Breast epithelium (tissue), 4 donors: ENCODE measurements around the gene CUL3. TPM values are rescaled to one million over a fixed set of nuclear protein-coding genes. Genes with fewer than 3 reads are reported as not detected.

ENCODE experiments used
- DNase-seq, 2 donors: peaks; one replicate each; pipeline ENCODE4 v3.0.0-alpha.2; 2019; ENCODE audit warnings: low spot score in 2 of 2
- H3K27ac ChIP-seq, 2 donors: fragments of 200-600 bp; sonication (generic) in 1 of 2; one replicate each; pipeline ENCODE4 v1.5.1; 2016 to 2019; ENCODE audit warnings: mild to moderate bottlenecking in 1 of 2
- H3K27me3 ChIP-seq, 2 donors: fragments of 200-600 bp; sonication (generic) in 1 of 2; one replicate each; pipeline versions ENCODE4 v1.5.1 to v1.6.0; 2017 to 2019; ENCODE audit warnings: control low read depth in 1 of 2, mild to moderate bottlenecking in 1 of 2
- H3K36me3 ChIP-seq: fragments of 200-600 bp; one replicate; pipeline ENCODE4 v1.5.1; 2019
- H3K4me1 ChIP-seq, 2 donors: fragments of 200-600 bp; sonication (generic); one replicate each; pipeline ENCODE4 v1.5.1; 2016 to 2019; ENCODE audit warnings: control low read depth in 1 of 2
- H3K4me3 ChIP-seq, 3 donors: fragments of 200-600 bp; sonication (generic); 1 replicate in 2 of 3; 2 replicates in 1 of 3; pipeline ENCODE4 v1.5.1; 2016 to 2019; ENCODE audit warnings: mild to moderate bottlenecking in 3 of 3, moderate library complexity in 2 of 3
- H3K9me3 ChIP-seq, 2 donors: fragments of 200-600 bp; sonication (generic) in 1 of 2; one replicate each; pipeline ENCODE4 v1.5.1; 2016 to 2019; ENCODE audit warnings: control low read depth in 1 of 2
- CTCF ChIP-seq, 3 donors: fragments of 450-650 bp; IDR thresholded peaks; one replicate each; pipeline ENCODE4 v1.5.1; 2016 to 2017; ENCODE audit warnings: antibody characterized with exemption in 3 of 3, mild to moderate bottlenecking in 3 of 3, moderate library complexity in 3 of 3
- POLR2A ChIP-seq: fragments of 450-650 bp; IDR thresholded peaks from one replicate; pipeline ENCODE4 v1.6.1; 2016; ENCODE audit warnings: antibody characterized with exemption, mild to moderate bottlenecking, moderate library complexity
- POLR2AphosphoS5 ChIP-seq, 3 donors: sonication (generic); formaldehyde crosslinking; IDR thresholded peaks; one replicate each; pipeline ENCODE4 v1.6.1; 2017; ENCODE audit warnings: antibody characterized with exemption in 3 of 3
- intact Hi-C: fragments of 100-400 bp; cut with DNase I; formaldehyde crosslinking; loops from one replicate; pipeline ENCODE4 v1.15.1; 2023; ENCODE audit warnings: low total_unique reads
- total RNA-seq, 3 donors: library from RNA; depleted of rRNA; stranded (reverse); fragments of >200 nt; gene quantifications; one replicate each; pipeline ENCODE4 v1.1.0, GENCODE V29; 2016

CUL3 gene
- total RNA-seq, 3 donors from 2014 or later, result 71.2 to 111 (median 82.3) TPM

DNA sequence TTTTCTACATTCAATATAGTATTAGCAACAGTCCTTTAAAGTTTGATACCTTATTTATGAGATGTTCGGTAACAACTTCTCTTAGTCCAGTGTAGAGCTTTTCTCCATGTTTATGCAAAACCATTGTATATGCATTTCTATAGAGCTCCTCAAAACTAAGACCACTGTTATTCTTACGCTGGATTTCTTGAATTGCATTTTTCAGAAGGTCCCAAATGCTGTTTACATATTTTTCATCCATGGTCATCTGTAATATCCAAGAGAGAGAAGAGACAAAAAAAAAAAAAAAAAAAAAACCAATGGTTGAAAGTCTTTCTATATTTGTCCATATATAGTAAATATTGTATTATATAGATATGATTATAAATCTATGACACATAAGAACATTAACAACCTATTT, 27.6 kb downstream of the CUL3 start:
- no peaks in the 10 kb centered on the region for H3K36me3 ChIP-seq
- no peak overlapping the region for H3K27ac ChIP-seq
- H3K9me3 ChIP-seq, result no peaks in the 10 kb centered on the region
- TF ChIP-seq POLR2A (no peak), POLR2AphosphoS5 (IDR thresholded peaks at IDR 0.05) (no peak), CTCF (IDR thresholded peaks at IDR 0.05) (no peak)
- no peak overlapping the region for H3K4me3 ChIP-seq
- no peak for DNase-seq
- intact Hi-C loops, result no loop called here
- no peaks in the 10 kb centered on the region for H3K27me3 ChIP-seq
- no peaks in the 10 kb centered on the region for H3K4me1 ChIP-seq

DNA sequence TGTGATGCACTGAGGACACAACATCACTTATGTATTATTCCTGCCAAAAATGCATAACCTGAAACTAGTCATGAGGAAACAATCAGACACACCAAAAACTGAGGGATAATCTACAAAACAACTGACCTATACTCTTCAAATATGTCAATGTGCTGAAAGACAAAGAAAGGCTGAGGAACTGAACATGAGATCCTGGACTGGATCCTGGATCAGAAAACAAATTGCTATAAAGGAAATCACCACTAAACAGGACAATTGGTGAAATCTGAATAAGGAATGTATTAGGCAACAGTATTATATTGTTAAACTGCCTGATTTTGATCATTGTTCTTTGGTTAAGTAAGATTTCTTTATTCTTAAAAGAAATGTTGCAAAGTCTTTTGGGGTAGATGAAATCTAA, 28.8 kb downstream of the CUL3 start:
- Histone ChIP-seq H3K36me3 (no peaks in the 10 kb centered on the region), H3K4me3 (no peak overlapping the region), H3K27me3 (no peaks in the 10 kb centered on the region), H3K4me1 (no peaks in the 10 kb centered on the region), H3K9me3 (no peaks in the 10 kb centered on the region), H3K27ac (no peak overlapping the region)
- intact Hi-C loops, result no loop called here
- TF ChIP-seq CTCF (IDR thresholded peaks at IDR 0.05), result no peak
- no peak for TF ChIP-seq POLR2A
- TF ChIP-seq POLR2AphosphoS5 (IDR thresholded peaks at IDR 0.05), result no peak
- no peak for DNase-seq

DNA sequence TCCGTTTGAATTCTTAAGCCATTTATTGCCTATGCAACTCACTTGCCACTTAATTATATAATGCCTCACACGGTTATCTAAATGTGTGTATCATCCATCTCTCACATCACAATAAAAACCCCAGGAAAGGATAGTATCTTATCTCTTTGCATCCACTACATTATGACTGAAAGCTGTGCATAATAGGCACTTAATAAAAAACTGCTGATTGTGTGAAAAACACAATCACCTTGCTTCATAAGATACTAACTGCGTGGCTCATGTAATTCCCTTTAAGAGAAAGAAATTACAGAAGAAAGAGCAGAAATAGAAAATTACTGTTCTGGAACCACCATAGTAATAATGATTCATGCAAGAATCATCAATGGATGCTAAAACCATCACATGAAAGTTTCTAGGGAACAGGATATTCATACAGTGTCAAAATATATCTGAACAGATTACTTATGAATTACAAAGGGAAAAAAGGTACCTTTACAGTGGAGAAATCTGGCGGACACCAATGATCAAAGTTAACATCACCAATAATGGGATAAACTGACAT, 29.3 kb downstream of the CUL3 start:
- Histone ChIP-seq H3K4me1 (no peaks in the 10 kb centered on the region), H3K36me3 (no peaks in the 10 kb centered on the region), H3K4me3 (no peak overlapping the region), H3K27me3 (no peaks in the 10 kb centered on the region), H3K9me3 (no peaks in the 10 kb centered on the region), H3K27ac (no peak overlapping the region)
- intact Hi-C loops, result no loop called here
- TF ChIP-seq POLR2AphosphoS5 (IDR thresholded peaks at IDR 0.05), result no peak
- no peak for TF ChIP-seq CTCF (IDR thresholded peaks at IDR 0.05)
- no peak for TF ChIP-seq POLR2A
- DNase-seq, result no peak

GRCh38 chr2:224552771-224553170, 32.4 kb downstream of the CUL3 start:
- H3K4me3 ChIP-seq, result no peak overlapping the region
- intact Hi-C loops, result no loop called here
- no peaks in the 10 kb centered on the region for H3K9me3 ChIP-seq
- H3K36me3 ChIP-seq, result no peaks in the 10 kb centered on the region
- TF ChIP-seq POLR2A (no peak), CTCF (IDR thresholded peaks at IDR 0.05) (no peak), POLR2AphosphoS5 (IDR thresholded peaks at IDR 0.05) (no peak)
- no peaks in the 10 kb centered on the region for H3K27me3 ChIP-seq
- no peak overlapping the region for H3K27ac ChIP-seq
- no peak for DNase-seq
- no peaks in the 10 kb centered on the region for H3K4me1 ChIP-seq

GRCh38 chr2:224551693-224552092, 33.5 kb downstream of the CUL3 start:
- H3K4me3 ChIP-seq, result no peak overlapping the region
- H3K27me3 ChIP-seq, result no peaks in the 10 kb centered on the region
- H3K4me1 ChIP-seq, result no peaks in the 10 kb centered on the region
- TF ChIP-seq POLR2AphosphoS5 (IDR thresholded peaks at IDR 0.05), result no peak
- no peak for TF ChIP-seq CTCF (IDR thresholded peaks at IDR 0.05)
- TF ChIP-seq POLR2A, result no peak
- H3K27ac ChIP-seq, result no peak overlapping the region
- H3K9me3 ChIP-seq, result no peaks in the 10 kb centered on the region
- DNase-seq, result no peak
- H3K36me3 ChIP-seq, result no peaks in the 10 kb centered on the region
- intact Hi-C loops, result no loop called here
